Islet of Langerhans (tissue), 1 donor: ENCODE results near the gene EIF2B2.

Source experiments
- FAIRE-seq: peaks from one replicate; lab custom pipeline; 2011; peaks lifted over from hg19 to GRCh38; lab: Jason Lieb, UNC

The EIF2B2 gene

DNA sequence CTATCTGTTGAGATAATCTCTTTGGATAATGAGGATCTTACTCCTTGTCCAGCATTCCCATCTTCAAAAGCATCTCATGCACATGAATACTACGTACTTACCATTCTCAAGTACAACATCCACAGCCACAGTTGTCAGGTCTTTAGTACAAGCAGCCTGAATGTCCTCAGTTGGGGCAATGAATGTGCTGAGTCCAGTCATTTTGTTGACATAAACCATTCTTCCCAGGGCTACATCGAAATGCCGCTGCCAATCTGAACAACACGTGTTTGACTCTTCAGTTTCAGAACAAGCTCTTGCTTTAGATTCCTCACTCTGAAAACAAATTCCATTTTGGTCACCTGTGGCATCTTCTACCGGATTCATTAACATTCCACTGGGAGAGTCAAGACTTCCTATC is 43.6 kb downstream of the EIF2B2 start:
- no peak for FAIRE-seq

- no peak for FAIRE-seq
Observed at GRCh38 chr14:75046899-75047298, 44.2 kb downstream of the EIF2B2 start.

- FAIRE-seq: no peak
Observed at GRCh38 chr14:75047506-75047905, 44.8 kb downstream of the EIF2B2 start.

GRCh38 chr14:75048101-75048500 is 45.4 kb downstream of the EIF2B2 start:
- FAIRE-seq: no peak

DNA sequence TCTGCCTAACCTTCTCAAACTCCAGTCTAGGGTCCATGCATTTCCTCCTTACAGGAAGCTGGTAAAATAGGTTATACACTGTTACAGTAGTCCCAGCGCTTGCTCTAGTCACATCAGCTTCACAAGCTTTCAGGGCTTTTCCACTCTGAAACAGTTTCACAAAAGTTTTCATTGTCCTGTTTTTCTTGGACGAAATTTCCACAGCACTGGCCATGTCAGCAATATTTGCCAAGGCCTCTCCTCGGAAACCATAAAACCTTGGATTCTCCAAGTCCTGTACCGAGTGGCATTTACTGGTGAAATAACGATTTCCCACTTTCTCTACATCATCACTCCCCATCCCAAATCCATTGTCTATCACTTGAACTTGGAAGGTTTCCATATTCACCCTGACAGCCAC is 46.4 kb downstream of the EIF2B2 start:
- no peak for FAIRE-seq

- FAIRE-seq: no peak
Observed at GRCh38 chr14:75049731-75050201, 47.0 kb downstream of the EIF2B2 start.

DNA sequence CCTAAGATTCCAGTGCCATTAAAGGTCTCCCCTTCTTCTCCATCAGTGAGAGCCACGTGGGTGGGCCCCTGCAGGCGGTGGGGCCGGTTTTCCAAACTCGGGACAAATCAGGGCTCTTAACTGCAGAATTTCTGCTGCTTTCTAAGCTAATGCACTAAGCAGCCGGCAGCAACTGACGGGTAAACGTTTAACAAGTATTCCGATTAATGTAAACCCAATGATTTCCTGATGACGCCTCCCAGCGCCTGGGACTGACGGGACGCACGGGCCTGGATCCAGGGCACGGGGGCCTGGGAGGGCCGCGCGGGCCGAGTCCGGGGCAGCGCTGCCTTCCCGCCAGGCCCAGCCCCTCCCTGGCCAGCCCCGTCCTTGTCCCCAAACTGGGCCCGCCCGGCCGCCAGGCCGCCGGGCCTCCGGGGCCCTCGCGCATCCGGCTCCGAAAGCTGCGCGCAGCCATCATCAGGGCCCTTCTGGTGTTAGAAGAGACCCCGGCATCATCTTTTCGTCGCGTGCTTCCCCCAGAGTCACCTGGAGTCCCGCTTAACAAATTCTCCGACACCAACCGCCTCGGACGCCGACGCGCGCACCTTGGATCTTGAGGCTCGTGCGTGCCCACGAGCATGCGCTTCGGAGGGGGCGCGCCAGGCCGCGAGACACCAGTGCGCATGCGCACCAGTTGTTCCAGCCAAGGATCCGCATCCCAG is 48.3 kb downstream of the EIF2B2 start, which contains the start of gene MLH3:
MLH3 (minus strand) TSS at position 616 of the 704 bp plus-strand sequence. CDS start 1,812 bp downstream, outside the sequence.
- FAIRE-seq: no peak

- peak; percentile 77 for FAIRE-seq
Observed at GRCh38 chr14:75051556-75051899, 48.8 kb downstream of the EIF2B2 start.

GRCh38 chr14:75053396-75054291 is 50.9 kb downstream of the EIF2B2 start:
- no peak for FAIRE-seq

DNA sequence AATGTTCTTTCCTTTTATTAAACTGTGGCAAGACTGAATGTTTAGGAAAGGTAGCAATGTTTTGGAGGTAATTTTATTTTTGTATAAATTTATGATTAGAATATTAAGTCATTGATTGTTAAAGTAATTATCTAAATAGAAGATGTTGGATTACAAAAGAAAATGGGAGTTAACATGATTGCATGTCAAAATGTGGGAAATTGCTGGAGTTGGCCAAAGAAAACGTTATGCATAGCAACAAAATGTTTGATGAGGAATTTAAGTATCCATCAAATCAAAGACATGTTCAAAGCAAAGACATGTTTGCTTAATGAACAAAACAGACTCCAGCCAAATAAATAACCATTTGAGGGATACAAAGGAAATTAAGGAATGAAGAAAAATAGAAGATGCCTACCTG is 51.7 kb downstream of the EIF2B2 start:
- no peak for FAIRE-seq

DNA sequence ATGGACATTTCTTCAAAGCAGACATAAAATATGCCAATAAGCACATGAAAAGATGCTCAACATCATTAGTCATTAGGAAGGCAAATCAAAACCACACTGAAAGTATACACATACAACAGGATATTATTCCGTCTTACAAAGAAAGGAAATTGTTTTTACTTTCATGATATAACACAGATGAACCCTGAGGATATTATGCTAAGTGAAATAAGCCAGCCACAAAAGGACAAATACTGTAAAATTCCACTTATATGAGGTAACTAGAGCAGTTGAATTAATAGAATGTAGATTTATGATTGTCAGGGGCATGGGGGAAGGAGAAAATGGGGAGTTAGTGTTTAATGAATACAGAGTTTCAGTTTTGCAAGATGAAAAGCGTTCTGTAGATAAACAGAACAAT is 56.9 kb downstream of the EIF2B2 start:
- no peak for FAIRE-seq

GRCh38 chr14:75060420-75060819 is 57.7 kb downstream of the EIF2B2 start:
- FAIRE-seq: no peak
